ENCODE measurements around the gene CYP26B1.

CYP26B1 gene

GRCh38 chr2:72129681-72130340 lies 17.9 kb downstream of the CYP26B1 start:
- DNase-seq (ENCODE audit: low spot score): no peak

DNA sequence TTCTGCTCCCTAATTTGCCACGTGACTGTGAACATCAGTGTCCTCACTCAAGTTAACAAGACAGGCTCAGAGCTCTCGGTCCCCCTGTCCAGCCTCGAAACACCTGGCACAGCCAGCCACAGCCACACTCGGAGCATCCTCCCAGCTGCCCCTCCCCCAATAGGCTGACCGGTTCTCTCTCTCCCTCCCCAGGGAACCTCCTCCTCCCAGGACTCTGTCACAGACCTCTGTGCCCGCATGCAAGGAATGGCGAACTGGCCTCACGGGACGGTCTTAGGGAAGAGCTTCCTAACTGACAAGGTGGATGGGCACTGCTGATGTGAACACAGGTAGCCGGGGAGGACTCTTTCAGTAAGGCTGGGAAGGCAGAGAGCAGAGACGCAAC lies 18.8 kb downstream of the CYP26B1 start:
- DNase-seq (ENCODE audit: low spot score): no peak

GRCh38 chr2:72128059-72128842 lies 19.4 kb downstream of the CYP26B1 start:
- DNase-seq (ENCODE audit: low spot score): no peak

- no peak for DNase-seq (ENCODE audit: low spot score)
These were observed 20.1 kb downstream of the CYP26B1 start for GRCh38 chr2:72127401-72128058.

GRCh38 chr2:72126186-72127100 lies 21.2 kb downstream of the CYP26B1 start:
- DNase-seq (ENCODE audit: low spot score): no peak

GRCh38 chr2:72124376-72124775 lies 23.3 kb downstream of the CYP26B1 start:
- DNase-seq (ENCODE audit: low spot score): no peak

GRCh38 chr2:72121153-72121552 lies 26.5 kb downstream of the CYP26B1 start:
- no peak for DNase-seq (ENCODE audit: low spot score)

DNA sequence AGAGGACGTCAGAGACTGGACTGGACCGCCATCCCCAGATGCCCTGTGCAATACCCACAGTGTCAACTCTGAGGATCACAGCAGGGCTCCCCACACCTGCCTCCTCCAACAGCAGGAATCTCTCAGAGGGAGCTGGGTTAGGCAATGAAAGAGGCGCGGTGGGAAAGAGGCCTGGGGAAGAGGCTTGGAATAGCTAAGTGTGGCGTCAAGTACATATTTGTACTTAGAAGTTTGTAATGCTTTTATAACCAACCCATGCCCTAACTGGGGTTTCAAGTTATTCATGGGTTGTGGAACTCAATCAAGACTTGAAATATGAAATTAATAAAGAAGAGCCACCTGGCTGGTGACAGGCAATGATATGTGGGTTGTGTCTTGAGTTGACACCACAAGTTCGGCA lies 28.7 kb downstream of the CYP26B1 start:
- DNase-seq (ENCODE audit: low spot score): no peak

DNA sequence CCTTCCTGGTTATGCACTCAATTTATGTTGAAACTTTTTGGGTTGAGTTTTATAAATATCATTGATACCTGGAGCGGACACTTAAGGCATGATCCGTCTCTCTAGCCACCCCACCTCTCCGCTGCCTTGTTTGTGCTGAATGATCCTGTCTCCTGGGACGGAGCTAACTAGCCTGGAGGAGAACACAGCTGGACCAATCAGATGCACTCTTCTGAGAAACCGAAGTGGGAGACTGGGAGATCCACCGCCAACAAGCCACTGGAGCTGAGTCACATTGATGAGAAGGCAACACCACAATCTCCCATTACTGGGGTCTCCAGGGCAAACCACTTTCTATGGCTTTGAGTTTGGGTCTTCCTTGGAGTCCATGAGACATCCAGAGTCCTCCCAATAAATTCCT lies 29.3 kb downstream of the CYP26B1 start:
- DNase-seq (ENCODE audit: low spot score): no peak

DNA sequence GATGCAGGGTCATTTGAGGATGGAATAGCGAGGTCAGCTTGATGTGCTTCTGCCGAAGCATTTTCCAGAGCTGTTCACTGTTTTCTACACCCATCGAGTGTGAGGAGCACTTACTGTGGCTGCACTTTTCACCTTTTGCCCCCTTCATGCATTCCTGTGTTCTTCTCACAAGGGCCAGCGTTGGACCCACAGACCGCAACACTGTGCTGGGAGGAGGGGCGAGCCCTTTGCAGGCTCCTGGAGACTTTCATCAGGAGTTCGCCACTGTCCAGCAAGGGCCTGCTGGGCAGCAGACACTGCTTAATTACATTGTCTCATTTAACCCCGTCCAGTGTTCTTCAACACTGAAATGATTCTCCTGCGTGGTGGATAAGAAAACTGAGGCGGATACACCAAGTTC lies 29.9 kb downstream of the CYP26B1 start:
- no peak for DNase-seq (ENCODE audit: low spot score)

DNA sequence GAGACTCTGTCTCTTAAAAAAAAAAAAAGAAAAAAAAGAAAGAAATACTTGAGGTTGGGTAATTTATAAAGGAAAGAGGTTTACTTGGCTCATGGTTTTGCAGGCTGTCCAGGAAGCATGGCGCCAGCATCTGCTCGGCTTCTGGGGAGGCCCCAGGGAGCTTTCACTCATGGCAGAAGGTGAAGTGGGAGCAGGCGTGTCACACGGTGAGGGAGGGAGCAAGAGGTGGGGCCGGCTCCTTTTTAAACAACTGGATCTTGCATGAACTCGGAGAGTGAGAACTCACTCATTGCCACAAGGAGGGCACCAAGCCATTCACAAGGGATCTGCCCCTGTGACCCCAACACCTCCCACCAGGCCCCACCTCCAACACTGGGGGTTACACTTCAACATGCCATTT lies 30.6 kb downstream of the CYP26B1 start:
- DNase-seq (ENCODE audit: low spot score): no peak

- DNase-seq (ENCODE audit: low spot score): peak; percentile 67
These were observed 31.6 kb downstream of the CYP26B1 start for GRCh38 chr2:72116081-72116533.

- DNase-seq (ENCODE audit: low spot score): no peak
These were observed 32.3 kb downstream of the CYP26B1 start for GRCh38 chr2:72115110-72116080.

- DNase-seq (ENCODE audit: low spot score): no peak
These were observed 33.0 kb downstream of the CYP26B1 start for GRCh38 chr2:72114693-72115051.

DNA sequence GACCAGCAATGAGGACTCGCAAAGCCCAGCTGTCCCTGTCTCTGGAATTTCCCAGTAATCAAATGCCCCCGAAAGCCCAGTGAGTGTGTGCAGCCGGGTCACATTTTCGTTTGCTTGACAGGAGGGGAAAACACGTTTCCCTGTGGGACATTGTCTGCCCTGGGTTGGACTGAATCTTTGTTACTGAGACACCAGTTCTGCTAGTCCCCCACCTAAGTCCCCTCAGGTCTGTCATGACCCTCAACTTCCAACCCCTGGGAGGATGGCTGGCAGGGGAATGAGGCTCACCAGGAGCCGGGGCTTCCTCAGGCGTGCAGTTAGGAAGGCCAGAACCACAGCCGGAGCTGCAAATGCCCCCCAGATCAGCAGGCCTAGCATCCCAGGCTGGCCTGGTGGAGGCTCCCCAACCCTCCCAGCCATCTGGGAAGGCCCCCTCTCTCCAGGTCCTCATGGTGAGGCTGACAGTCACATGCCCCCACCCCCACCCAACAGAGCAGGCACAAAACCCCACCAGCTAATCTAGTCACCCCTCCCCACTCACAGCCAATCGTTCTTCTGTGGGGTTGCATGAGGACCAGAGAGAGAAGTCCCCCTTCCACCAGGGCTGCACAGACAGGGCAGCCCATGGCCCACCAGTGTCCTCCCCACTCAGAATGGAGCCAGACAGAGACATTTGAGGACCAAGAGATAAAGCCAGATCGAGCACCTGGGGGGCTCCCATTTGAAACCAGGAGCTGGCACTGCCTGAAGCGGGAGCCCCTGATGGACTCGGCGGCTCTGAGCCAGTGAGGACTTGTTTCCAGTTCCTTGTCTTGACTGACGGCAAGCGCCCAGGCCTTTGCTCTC lies 33.6 kb downstream of the CYP26B1 start:
- DNase-seq (ENCODE audit: low spot score): no peak

DNA sequence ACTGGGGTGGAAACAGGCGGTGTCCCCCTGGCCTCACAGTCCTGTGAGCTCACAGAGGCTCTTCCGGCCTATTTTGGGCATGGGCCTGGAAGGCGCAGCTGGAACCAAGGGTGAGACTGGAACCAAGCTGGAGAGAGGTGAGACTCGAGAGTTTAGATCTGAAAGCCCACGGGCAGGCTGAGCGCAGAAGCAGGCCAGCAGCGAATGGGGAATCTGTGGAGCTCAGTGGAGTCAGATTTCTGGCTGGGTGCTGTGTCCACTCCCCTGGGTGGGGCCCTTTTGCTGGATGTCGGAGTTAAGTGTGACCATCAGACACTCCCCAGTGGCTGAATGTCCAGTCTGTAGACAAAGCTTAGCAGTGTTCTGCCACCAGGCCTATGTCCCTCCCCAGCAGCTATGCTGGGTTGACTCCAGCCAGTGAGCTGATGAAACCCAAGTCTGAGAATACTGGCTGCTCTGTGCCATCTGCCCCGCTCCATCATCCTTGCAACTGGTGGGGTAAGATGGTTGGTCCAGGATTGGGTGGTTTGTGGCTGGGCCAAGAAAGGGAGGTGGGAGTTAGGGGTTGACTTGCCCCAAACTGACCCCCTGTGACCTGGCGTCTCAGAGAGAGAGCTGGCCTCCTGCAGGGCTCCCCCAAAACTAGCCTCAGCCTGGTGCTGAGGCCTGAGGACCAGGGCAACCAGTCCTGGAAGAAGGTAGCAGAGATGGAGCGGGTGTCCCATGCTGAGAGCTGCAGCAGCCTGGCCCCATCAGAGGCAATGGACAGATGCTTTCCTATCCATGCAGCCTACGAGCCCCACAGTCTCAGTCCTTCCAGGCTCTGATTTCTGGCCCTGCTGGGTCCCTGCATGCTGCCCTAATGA lies 34.4 kb downstream of the CYP26B1 start:
- no peak for DNase-seq (ENCODE audit: low spot score)

GRCh38 chr2:72112401-72112800 lies 35.3 kb downstream of the CYP26B1 start:
- no peak for DNase-seq (ENCODE audit: low spot score)

DNA sequence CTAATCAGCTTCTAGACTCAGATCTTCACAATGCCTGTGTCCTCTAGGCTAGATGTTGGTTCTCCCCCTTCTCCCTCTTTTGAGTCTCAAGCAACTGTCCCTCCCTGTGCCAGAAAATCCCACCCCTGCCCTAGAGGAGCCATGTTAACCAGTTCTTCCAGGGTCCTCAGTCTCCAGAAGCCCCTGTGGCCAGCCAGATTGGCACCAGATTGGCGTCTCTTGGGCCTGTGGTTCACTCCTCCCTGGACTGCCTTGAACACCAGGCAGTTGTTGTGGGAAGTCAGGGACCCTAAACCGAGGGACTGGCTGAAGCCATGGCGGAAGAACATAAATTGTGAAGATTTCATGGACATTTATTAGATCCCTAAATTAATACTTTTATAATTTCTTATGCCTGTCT lies 36.6 kb downstream of the CYP26B1 start:
- DNase-seq (ENCODE audit: low spot score): no peak

DNA sequence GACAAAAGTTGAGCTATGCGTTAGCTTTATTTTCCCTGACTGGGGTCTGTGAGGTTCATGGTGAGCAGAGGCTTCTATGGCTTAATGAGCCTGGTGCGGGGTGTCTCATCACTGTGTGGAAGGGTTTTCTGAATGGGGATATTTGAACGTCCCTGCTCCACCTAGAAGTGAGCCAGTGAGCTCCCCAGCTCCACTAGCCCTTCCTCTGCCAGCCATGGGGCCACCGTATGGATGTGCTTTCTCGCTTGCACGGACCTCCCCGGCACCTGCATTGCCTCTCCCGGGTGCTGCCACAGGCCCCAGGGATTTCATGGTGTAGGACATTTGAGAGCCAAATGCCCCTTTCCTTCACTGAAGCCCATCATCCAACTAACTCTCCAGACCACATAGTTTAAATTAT lies 37.8 kb downstream of the CYP26B1 start:
- DNase-seq (ENCODE audit: low spot score): no peak

All from HuH-7 (cell line).